SIG-M5 treated with dmso at 0.1 percent for 504 hours (cell line): ENCODE measurements around the gene IL11.
"Not testable (repeated sequence)": the region's sequence is repeated elsewhere in the genome, so short reads cannot be mapped to it uniquely, and the experiment has no call there.

Experiments used
- DNase-seq: peaks from one replicate; lab custom pipeline; 2025; ENCODE audit not compliant: unreplicated experiment; lab: John Stamatoyannopoulos, UW

Gene IL11

GRCh38 chr19:55336101-55336500 lies 34.2 kb downstream of the IL11 start:
- DNase-seq, result no peak

GRCh38 chr19:55333870-55334269 lies 36.4 kb downstream of the IL11 start:
- no peak for DNase-seq

GRCh38 chr19:55329791-55330190 lies 40.5 kb downstream of the IL11 start:
- not testable (repeated sequence) for DNase-seq

- not testable (repeated sequence) for DNase-seq
Observed at GRCh38 chr19:55328774-55329318, 41.4 kb downstream of the IL11 start.

GRCh38 chr19:55325172-55325571 lies 45.1 kb downstream of the IL11 start, which contains the start of gene TMEM150B:
TSS of gene TMEM150B (minus strand) at chr19:55325341. CDS start at chr19:55321036, 4,305 bp downstream.
- DNase-seq, result no peak

- DNase-seq, result no peak
Observed at GRCh38 chr19:55324662-55325061, 45.6 kb downstream of the IL11 start.

GRCh38 chr19:55322204-55322885 lies 47.9 kb downstream of the IL11 start:
- no peak for DNase-seq

- no peak for DNase-seq
Observed at GRCh38 chr19:55321466-55322137, 48.7 kb downstream of the IL11 start.

GRCh38 chr19:55320844-55321419 lies 49.3 kb downstream of the IL11 start:
- DNase-seq, result no peak

GRCh38 chr19:55319785-55320184 lies 50.5 kb downstream of the IL11 start:
- DNase-seq, result no peak

- DNase-seq, result no peak
Observed at GRCh38 chr19:55316646-55317045, 53.6 kb downstream of the IL11 start.

- no peak for DNase-seq
Observed at GRCh38 chr19:55315956-55316525, 54.2 kb downstream of the IL11 start.

- no peak for DNase-seq
Observed at GRCh38 chr19:55314396-55314795, 55.9 kb downstream of the IL11 start.
